Measurements from ENCODE around the gene LPAR6. TPM values are rescaled to one million over a fixed set of nuclear protein-coding genes. Genes with fewer than 3 reads are reported as not detected.

The LPAR6 gene
- total and polyA plus RNA-seq, 2 of the 4 experiments (the other 2 are of a cell fraction) = 1.4 to 2.0 TPM

GRCh38 chr13:48398450-48399095, 14.3 kb downstream of the LPAR6 start:
- H3K9me1 ChIP-seq (ENCODE audit: insufficient read depth, low read length) = no peaks in the 10 kb centered on the region

More at GRCh38 chr13:48398450-48399095, 14.3 kb downstream of the LPAR6 start:
- ATAC-seq (ENCODE audit: low read depth) = no peak
- TF ChIP-seq RAD21 (IDR thresholded peaks at IDR 0.05; ENCODE audit: low read length) = no peak
- TF ChIP-seq MXI1 (IDR thresholded peaks at IDR 0.05; ENCODE audit: borderline replicate concordance, low read depth, low read length) = no peak
- no peak for TF ChIP-seq BHLHE40 (IDR thresholded peaks at IDR 0.05; ENCODE audit: low read depth, low read length)
- TF ChIP-seq MAFK (IDR thresholded peaks at IDR 0.05; ENCODE audit: low read depth, low read length) = no peak
- TF ChIP-seq, protein P1, sequence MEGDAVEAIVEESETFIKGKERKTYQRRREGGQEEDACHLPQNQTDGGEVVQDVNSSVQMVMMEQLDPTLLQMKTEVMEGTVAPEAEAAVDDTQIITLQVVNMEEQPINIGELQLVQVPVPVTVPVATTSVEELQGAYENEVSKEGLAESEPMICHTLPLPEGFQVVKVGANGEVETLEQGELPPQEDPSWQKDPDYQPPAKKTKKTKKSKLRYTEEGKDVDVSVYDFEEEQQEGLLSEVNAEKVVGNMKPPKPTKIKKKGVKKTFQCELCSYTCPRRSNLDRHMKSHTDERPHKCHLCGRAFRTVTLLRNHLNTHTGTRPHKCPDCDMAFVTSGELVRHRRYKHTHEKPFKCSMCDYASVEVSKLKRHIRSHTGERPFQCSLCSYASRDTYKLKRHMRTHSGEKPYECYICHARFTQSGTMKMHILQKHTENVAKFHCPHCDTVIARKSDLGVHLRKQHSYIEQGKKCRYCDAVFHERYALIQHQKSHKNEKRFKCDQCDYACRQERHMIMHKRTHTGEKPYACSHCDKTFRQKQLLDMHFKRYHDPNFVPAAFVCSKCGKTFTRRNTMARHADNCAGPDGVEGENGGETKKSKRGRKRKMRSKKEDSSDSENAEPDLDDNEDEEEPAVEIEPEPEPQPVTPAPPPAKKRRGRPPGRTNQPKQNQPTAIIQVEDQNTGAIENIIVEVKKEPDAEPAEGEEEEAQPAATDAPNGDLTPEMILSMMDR (conservative IDR thresholded peaks at IDR 0.05; ENCODE audit: low read depth, low read length) = no peak
- TF ChIP-seq CHD1 (IDR thresholded peaks at IDR 0.05; ENCODE audit: low read depth, low read length) = no peak
- no peak for TF ChIP-seq SMC3 (IDR thresholded peaks at IDR 0.05; ENCODE audit: low read depth, low read length)
- TF ChIP-seq RCOR1 (IDR thresholded peaks at IDR 0.05; ENCODE audit: insufficient replicate concordance, low read length) = no peak
- no peak for TF ChIP-seq RFX5 (IDR thresholded peaks at IDR 0.05; ENCODE audit: low read depth, low read length)
- TF ChIP-seq USF2 (IDR thresholded peaks at IDR 0.05; ENCODE audit: low read depth, low read length) = no peak
- TF ChIP-seq POLR2A (IDR thresholded peaks at IDR 0.05; ENCODE audit: low read depth, low read length) = no peak
- no peak for TF ChIP-seq FOS (IDR thresholded peaks at IDR 0.05; ENCODE audit: low read depth, low read length)
- TF ChIP-seq NFE2L2 (IDR thresholded peaks at IDR 0.05; ENCODE audit: low read depth, low read length) = no peak
- TF ChIP-seq, protein P2, sequence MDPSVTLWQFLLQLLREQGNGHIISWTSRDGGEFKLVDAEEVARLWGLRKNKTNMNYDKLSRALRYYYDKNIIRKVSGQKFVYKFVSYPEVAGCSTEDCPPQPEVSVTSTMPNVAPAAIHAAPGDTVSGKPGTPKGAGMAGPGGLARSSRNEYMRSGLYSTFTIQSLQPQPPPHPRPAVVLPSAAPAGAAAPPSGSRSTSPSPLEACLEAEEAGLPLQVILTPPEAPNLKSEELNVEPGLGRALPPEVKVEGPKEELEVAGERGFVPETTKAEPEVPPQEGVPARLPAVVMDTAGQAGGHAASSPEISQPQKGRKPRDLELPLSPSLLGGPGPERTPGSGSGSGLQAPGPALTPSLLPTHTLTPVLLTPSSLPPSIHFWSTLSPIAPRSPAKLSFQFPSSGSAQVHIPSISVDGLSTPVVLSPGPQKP (IDR thresholded peaks at IDR 0.05; ENCODE audit: borderline replicate concordance, low read depth, low read length) = no peak
- TF ChIP-seq MAZ (IDR thresholded peaks at IDR 0.05; ENCODE audit: borderline replicate concordance, low read depth, low read length) = no peak
- no peak for TF ChIP-seq CEBPB (IDR thresholded peaks at IDR 0.05; ENCODE audit: low read depth, low read length)
- ChIA-PET CTCF (no interaction called here), POLR2A (ENCODE audit: unreplicated experiment) (interaction anchor here (0.6 to 0.9 kb wide), 2 partner anchors 14 to 385 kb away, joined by 5 to 6 read pairs; partner anchors contain the start of gene LPAR6)
- no peaks in the 10 kb centered on the region for H3K9me3 ChIP-seq (ENCODE audit: control insufficient read depth, insufficient read depth, low read length)
- H4K91ac ChIP-seq (ENCODE audit: insufficient read depth, low read depth, low read length) = no peak overlapping the region
- H3K14ac ChIP-seq (replicated peaks; ENCODE audit: low read depth, low read length) = no peak overlapping the region
- no peaks in the 10 kb centered on the region for H4K20me1 ChIP-seq (ENCODE audit: insufficient read depth, low read length)
- H4K8ac ChIP-seq (ENCODE audit: low read depth in 2 of 2, low read length in 2 of 2) = no peak overlapping the region
- no peak overlapping the region for H2AK5ac ChIP-seq (ENCODE audit: low read depth, low read length)
- no peaks in the 10 kb centered on the region for H3K27me3 ChIP-seq (ENCODE audit: control insufficient read depth, insufficient read depth, low read length)
- H3K36me3 ChIP-seq (ENCODE audit: control insufficient read depth, insufficient read depth, low read length) = peaks cover 4% of the 10 kb centered on the region; the same call in 1 of the 2 replicates
- peaks cover 5% of the 10 kb centered on the region; the same call in 1 of the 2 replicates for H3K4me1 ChIP-seq (ENCODE audit: control insufficient read depth, insufficient read depth, low read length)
- no TSS peak for BruUV-seq (replicated peaks)
- in situ Hi-C loops (cut with MboI; ENCODE audit: low sequenced_read_pairs) = no loop called here
- no peak overlapping the region for H2BK15ac ChIP-seq (ENCODE audit: low read depth, low read length)
- no peak overlapping the region for H3K27ac ChIP-seq (ENCODE audit: insufficient read depth, low read length)
- no peak overlapping the region for H3K4me3 ChIP-seq (ENCODE audit: insufficient read depth, low read depth, low read length)
- no peak overlapping the region for H2AFZ ChIP-seq (replicated peaks; ENCODE audit: low read length, poor library complexity)
- H3K4ac ChIP-seq (ENCODE audit: low read depth, low read length) = no peak overlapping the region
- peaks cover 3 to 17% of the 10 kb centered on the region in 2 experiments; a peak in 1 of 4 replicates for H3K79me1 ChIP-seq (ENCODE audit: low read depth in 1 of 2, low read length in 2 of 2)
- H2BK5ac ChIP-seq (ENCODE audit: low read depth, low read length, poor library complexity, severe bottlenecking) = no peak overlapping the region
- no peak overlapping the region; the same call in 1 of the 2 replicates for H3K18ac ChIP-seq (ENCODE audit: low read depth, low read length)
- no peak overlapping the region for H2BK20ac ChIP-seq (ENCODE audit: low read depth, low read length)
- intact Hi-C loops (cut with micrococcal nuclease) = no loop called here
- no peak overlapping the region for H3K9ac ChIP-seq (ENCODE audit: low read depth, low read length)
- no peak overlapping the region for H2AK9ac ChIP-seq (replicated peaks; ENCODE audit: low read depth, low read length, poor library complexity)
- no peak overlapping the region for H3K56ac ChIP-seq (ENCODE audit: extremely low read depth, insufficient read depth, low read length)
- DNase-seq = peak; percentile 18
- H2BK120ac ChIP-seq (ENCODE audit: low read depth, low read length) = no peak overlapping the region
- H4K5ac ChIP-seq (ENCODE audit: low read depth, low read length) = no peak overlapping the region
- dilution Hi-C loops (cut with HindIII; ENCODE audit: low sequenced_read_pairs, unreplicated experiment) = no loop called here
- peak overlapping the region; percentile 89; the same call in 1 of the 2 replicates for H3K23ac ChIP-seq (ENCODE audit: low read depth, low read length)
- H3K4me2 ChIP-seq (ENCODE audit: low read depth, low read length) = no peak overlapping the region

Measured in IMR-90 (cell line).